NCI-H146 (cell line): ENCODE results near the gene FANCM.

Source experiments
- DNase-seq: peaks from one replicate; lab custom pipeline; 2025; lab: John Stamatoyannopoulos, UW

FANCM gene

DNA sequence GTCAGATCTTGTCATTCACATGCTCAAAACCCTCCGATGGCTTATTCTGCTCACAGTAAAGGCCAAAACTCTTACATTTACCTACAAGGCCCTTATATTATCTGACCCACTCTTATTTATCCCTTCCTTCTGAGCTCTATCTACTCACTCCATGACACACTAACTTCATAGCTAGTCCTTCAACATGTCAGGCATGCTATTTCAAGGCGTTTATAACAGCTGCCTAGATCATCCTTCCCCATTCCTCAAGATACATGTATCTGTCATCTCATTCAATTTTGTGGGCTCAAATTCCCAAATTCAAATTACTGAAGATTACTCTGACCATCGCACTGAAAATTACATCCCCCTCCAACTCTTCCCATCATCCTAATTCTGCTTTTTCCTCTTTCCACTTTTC is 110.4 kb downstream of the FANCM start:
- DNase-seq: no peak

DNA sequence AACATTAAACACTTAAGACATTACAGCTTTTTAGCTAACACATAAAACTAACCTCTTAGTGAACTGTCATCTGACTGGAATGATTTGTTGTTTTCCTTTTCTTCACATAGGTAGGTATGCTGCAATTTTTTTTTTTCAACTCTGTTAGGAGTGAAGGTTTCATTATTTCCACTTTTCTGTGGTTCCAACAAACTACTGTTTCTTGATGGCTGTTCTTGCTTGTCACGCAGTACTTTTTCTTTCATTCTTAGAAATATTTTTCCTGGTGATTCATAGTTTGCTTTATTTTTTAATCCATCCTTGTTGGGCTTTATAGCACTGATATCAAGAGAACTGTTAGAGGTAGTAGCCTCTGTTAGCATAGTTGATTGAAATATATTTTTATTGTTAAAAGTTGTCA is 111.0 kb downstream of the FANCM start:
- no peak for DNase-seq

DNA sequence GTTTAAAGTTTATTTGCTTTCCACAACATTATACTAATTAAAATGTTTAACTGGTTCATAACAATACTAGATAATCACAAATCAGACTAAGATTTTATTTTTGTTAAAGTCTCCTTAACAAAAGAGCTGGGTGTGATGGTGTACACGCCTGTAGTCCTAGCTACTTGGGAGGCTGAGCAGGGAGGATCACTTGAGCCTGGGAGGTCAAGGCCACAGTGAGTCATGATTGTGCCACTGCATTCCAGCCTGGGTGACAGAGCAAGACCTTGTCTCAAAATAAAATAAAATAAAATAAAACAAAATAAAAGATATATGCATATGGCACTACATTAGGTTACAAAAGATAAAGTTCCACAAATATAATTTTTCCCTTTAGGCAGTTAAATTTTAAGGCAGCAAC is 111.7 kb downstream of the FANCM start:
- no peak for DNase-seq

DNA sequence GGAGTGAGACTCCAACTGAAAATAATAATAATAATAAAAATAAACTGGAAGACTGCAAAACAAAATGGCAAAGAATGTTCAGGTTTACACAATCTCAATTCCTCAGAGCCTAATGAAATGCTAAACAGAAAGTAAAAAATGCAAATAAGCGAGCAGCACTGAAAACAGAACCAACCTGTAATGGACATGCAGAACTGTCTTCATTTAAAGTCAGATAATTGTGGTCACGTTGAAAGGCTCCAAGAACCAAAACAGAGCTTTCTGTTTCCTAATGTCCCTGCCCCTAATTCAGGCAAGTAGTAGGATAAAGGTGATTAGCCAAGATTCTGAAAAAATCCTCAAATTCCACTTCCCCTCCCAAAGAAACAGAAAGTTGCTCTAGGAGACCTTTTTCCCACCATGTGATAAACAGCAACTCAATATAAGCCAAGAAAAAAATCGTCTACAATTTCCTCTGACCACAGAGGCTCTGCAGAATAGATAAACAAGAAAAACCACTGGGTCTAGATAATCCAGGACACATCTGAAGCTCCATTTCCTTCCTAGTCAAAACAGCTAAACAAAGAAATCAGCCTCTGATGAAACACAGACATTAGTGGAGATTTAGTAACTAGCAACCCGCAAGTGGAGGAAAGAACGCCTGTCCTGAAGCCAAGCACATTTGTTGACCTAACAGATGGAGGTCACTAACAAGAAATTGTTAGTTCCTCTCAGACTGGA is 114.3 kb downstream of the FANCM start:
- no peak for DNase-seq
